DND-41 (cell line): ENCODE measurements around the gene THOC7.

Experiments
- ATAC-seq: fragments of 200-7000 bp; cut with Tn5 transposase; 3 replicates; pipeline ENCODE4 v1.9.1; 2021; ENCODE audit warnings: low read depth; ENCODE audit not compliant: insufficient read depth
- DNase-seq: peaks from one replicate; pipeline ENCODE4 v3.0.0-alpha.2; 2020
- H2AFZ ChIP-seq: 2 replicates; pipeline ENCODE4 v1.6.0; 2012; ENCODE audit warnings: low read depth, low read length
- H3K27ac ChIP-seq: 2 replicates; pipeline ENCODE4 v1.5.1; 2012; ENCODE audit warnings: low read length, inconsistent platforms
- H3K27me3 ChIP-seq: fragments of 200-600 bp; sonication (generic); 2 replicates; pipeline ENCODE4 v1.6.0; 2012; ENCODE audit warnings: low read length, mild to moderate bottlenecking, inconsistent platforms; ENCODE audit not compliant: insufficient read depth, poor library complexity
- H3K36me3 ChIP-seq: 2 replicates; pipeline ENCODE4 v1.5.1; 2012; ENCODE audit warnings: low read length, inconsistent platforms; ENCODE audit not compliant: insufficient read depth
- H3K4me1 ChIP-seq: 2 replicates; pipeline ENCODE4 v1.5.1; 2012; ENCODE audit warnings: mild to moderate bottlenecking, low read length; ENCODE audit not compliant: insufficient read depth
- H3K4me2 ChIP-seq: 2 replicates; pipeline ENCODE4 v1.6.0; 2012; ENCODE audit warnings: mild to moderate bottlenecking, moderate library complexity, low read length, inconsistent platforms; ENCODE audit not compliant: insufficient read depth
- H3K4me3 ChIP-seq, 2 experiments: fragments of 200-600 bp in 1 of 2; shearing (Covaris generic) in 1 of 2; 2 replicates each; pipeline ENCODE4 v1.5.1; 2012 to 2016; ENCODE audit warnings: inconsistent platforms in 2 of 2, low read length in 2 of 2, mild to moderate bottlenecking in 2 of 2, low read depth in 1 of 2, moderate library complexity in 1 of 2
- H3K79me2 ChIP-seq: 2 replicates; pipeline ENCODE4 v1.6.0; 2012; ENCODE audit warnings: low read length, inconsistent platforms; ENCODE audit not compliant: insufficient read depth
- H3K9ac ChIP-seq: 2 replicates; pipeline ENCODE4 v1.6.0; 2012; ENCODE audit warnings: low read depth, mild to moderate bottlenecking, inconsistent platforms, low read length, moderate library complexity
- H3K9me3 ChIP-seq: 2 replicates; pipeline ENCODE4 v1.5.1; 2012; ENCODE audit warnings: low read length, moderate library complexity, mild to moderate bottlenecking, inconsistent platforms; ENCODE audit not compliant: insufficient read depth, severe bottlenecking
- H4K20me1 ChIP-seq: 2 replicates; pipeline ENCODE4 v1.6.0; 2012; ENCODE audit warnings: low read length; ENCODE audit not compliant: insufficient read depth
- CTCF ChIP-seq: IDR thresholded peaks from 2 replicates; pipeline ENCODE4 v1.5.1; 2012; ENCODE audit warnings: borderline replicate concordance, low read length, moderate library complexity, mild to moderate bottlenecking; ENCODE audit not compliant: poor library complexity, severe bottlenecking; ENCODE audit errors: extremely low read depth
- EZH2 ChIP-seq: IDR thresholded peaks from 3 replicates; pipeline ENCODE4 v1.6.1; 2012; ENCODE audit warnings: borderline replicate concordance, low read depth, mild to moderate bottlenecking, moderate library complexity, low read length, inconsistent platforms; ENCODE audit not compliant: severe bottlenecking

THOC7 gene

GRCh38 chr3:63862804-63863149 lies 828 bp downstream of the THOC7 start:
- H4K20me1 ChIP-seq: peaks cover 21% of the 10 kb centered on the region; the same call in 1 of the 2 replicates

DNA sequence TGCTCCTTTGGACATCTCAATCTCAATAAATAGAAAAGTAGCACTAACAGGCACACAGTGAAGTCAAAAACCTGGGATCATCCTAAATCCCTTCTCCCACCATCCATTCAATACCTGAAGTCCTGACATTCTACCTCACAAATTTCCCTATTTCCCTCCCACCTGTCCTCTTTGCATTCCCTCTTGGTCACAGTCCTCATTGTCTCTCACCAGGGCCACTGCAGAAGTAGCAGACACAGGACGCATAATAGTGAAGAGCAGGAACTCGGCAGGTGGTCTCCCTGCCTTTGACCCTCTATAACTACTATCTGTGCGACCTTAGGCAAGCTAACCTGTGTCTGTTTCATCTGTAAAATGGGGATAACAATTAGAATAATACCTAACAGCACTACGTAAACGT lies 2.3 kb downstream of the THOC7 start:
- Histone ChIP-seq H3K27ac (no peak overlapping the region), H3K4me2 (0 out of 2 replicates have a peak overlapping the region, but pooled peaks have one; percentile 97), H3K36me3 (no peaks in the 10 kb centered on the region; the same call in none of the 2 replicates), H3K4me3 (no peak overlapping the region), H3K9me3 (no peaks in the 10 kb centered on the region), H2AFZ (no peak overlapping the region), H4K20me1 (peaks cover 21% of the 10 kb centered on the region; the same call in 1 of the 2 replicates), H3K4me1 (peaks cover 33% of the 10 kb centered on the region), H3K27me3 (no peaks in the 10 kb centered on the region), H3K79me2 (peaks cover 95% of the 10 kb centered on the region), H3K9ac (no peak overlapping the region)
- ATAC-seq: no peak
- no peak for TF ChIP-seq EZH2
- TF ChIP-seq CTCF: no peak
- DNase-seq: no peak

More at GRCh38 chr3:63862804-63863149, 828 bp downstream of the THOC7 start:
- Histone ChIP-seq H3K4me2 (peak overlapping the region; percentile 97), H2AFZ (peak overlapping the region; percentile 73), H3K9me3 (no peaks in the 10 kb centered on the region), H3K36me3 (no peaks in the 10 kb centered on the region; the same call in none of the 2 replicates), H3K4me3 (peak overlapping the region; percentile 89 to 94), H3K27me3 (no peaks in the 10 kb centered on the region), H3K9ac (peak overlapping the region; percentile 97), H3K79me2 (peaks cover 95% of the 10 kb centered on the region), H3K4me1 (peaks cover 40% of the 10 kb centered on the region), H3K27ac (peak overlapping the region; percentile 82)
- no peak for DNase-seq
- TF ChIP-seq CTCF (no peak), EZH2 (no peak)
- ATAC-seq: peak; percentile 8

DNA sequence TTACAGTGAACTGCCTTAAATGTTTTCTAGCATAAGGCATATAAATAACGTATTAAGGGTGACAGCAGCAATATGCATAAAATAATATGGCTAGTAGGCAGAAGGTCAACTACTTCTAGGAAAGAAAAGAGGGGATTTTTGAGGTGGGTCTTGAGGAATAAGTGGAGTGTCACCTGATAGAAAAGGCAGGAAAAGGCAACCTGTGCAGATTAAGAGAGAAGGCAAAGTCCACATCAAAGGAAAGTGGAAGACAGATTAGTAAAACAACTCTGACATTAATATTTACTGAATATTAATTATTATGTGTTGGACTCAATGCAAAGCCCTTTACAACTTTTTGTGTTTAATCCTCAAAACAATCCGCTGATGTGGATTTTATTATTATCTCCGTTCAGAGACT lies 2.8 kb downstream of the THOC7 start:
- Histone ChIP-seq H3K4me2 (no peak overlapping the region), H3K27me3 (no peaks in the 10 kb centered on the region), H3K4me1 (peaks cover 31% of the 10 kb centered on the region), H3K9ac (no peak overlapping the region), H4K20me1 (peaks cover 21% of the 10 kb centered on the region; the same call in 1 of the 2 replicates), H2AFZ (no peak overlapping the region), H3K36me3 (no peaks in the 10 kb centered on the region; the same call in none of the 2 replicates), H3K79me2 (peaks cover 95% of the 10 kb centered on the region), H3K4me3 (no peak overlapping the region), H3K27ac (no peak overlapping the region), H3K9me3 (no peaks in the 10 kb centered on the region)
- DNase-seq: no peak
- no peak for TF ChIP-seq EZH2
- no peak for TF ChIP-seq CTCF
- ATAC-seq: no peak
